Thoracic aorta (tissue), 2 donors: ENCODE results near the gene SLC6A3. TPM values are rescaled to one million over a fixed set of nuclear protein-coding genes. Genes with fewer than 3 reads are reported as not detected.

ENCODE experiments used
- ATAC-seq: fragments of 150-250 bp; one replicate; pipeline ENCODE4 v1.8.0; 2017; ENCODE audit warnings: low read depth; ENCODE audit not compliant: insufficient number of reproducible peaks, low FRiP score
- DNase-seq: peaks from one replicate; pipeline ENCODE4 v3.0.0-alpha.2; 2020; ENCODE audit warnings: low spot score
- H3K27ac ChIP-seq, 2 donors: fragments of 200-600 bp; sonication (generic); 1 replicate in 1 of 2; 2 replicates in 1 of 2; pipeline ENCODE4 v1.5.1; 2016; ENCODE audit warnings: mild to moderate bottlenecking in 2 of 2, moderate library complexity in 2 of 2
- H3K27me3 ChIP-seq: fragments of 200-600 bp; sonication (generic); replicated peaks from 2 replicates; pipeline ENCODE4 v1.6.0; 2016; ENCODE audit warnings: mild to moderate bottlenecking; ENCODE audit not compliant: insufficient read depth
- H3K36me3 ChIP-seq: fragments of 200-600 bp; sonication (generic); one replicate; pipeline ENCODE4 v1.5.1; 2016
- H3K4me1 ChIP-seq, 2 donors: fragments of 200-600 bp; sonication (generic); 1 replicate in 1 of 2; 2 replicates in 1 of 2; pipeline versions ENCODE4 v1.5.1 to v1.6.0; 2016; ENCODE audit warnings: low read depth in 2 of 2, mild to moderate bottlenecking in 1 of 2; ENCODE audit not compliant: control insufficient read depth in 1 of 2
- H3K4me3 ChIP-seq: fragments of 200-600 bp; sonication (generic); 2 replicates; pipeline ENCODE4 v1.5.1; 2016; ENCODE audit warnings: mild to moderate bottlenecking
- H3K9me3 ChIP-seq: fragments of 200-600 bp; sonication (generic); 2 replicates; pipeline ENCODE4 v1.5.1; 2016
- CTCF ChIP-seq: fragments of 200-600 bp; sonication (generic); IDR thresholded peaks from one replicate; pipeline ENCODE4 v1.5.1; 2019; ENCODE audit warnings: antibody characterized with exemption
- total RNA-seq, 2 donors: library from RNA; depleted of rRNA; stranded (reverse); fragments of >200 nt; gene quantifications; one replicate each; pipeline versions ENCODE4 v1.1.0 to v1.2.3, GENCODE V29; 2016

The SLC6A3 gene
- total RNA-seq, 2 donors from 2014 or later: 0.14 TPM; not detected in 1

GRCh38 chr5:1447671-1448361, 2.6 kb upstream of the SLC6A3 start:
- peaks cover 7% of the 10 kb centered on the region for H3K27me3 ChIP-seq
- H3K4me1 ChIP-seq: peaks cover 0 to 11% of the 10 kb centered on the region in 2 donors
- ATAC-seq: no peak

GRCh38 chr5:1446602-1447343, 1.5 kb upstream of the SLC6A3 start:
- no peak for ATAC-seq
- Histone ChIP-seq H3K27me3 (peaks cover 7% of the 10 kb centered on the region), H3K4me1 (peaks cover 0 to 11% of the 10 kb centered on the region in 2 donors), H3K36me3 (no peaks in the 10 kb centered on the region), H3K27ac (no peak overlapping the region), H3K9me3 (no peaks in the 10 kb centered on the region), H3K4me3 (no peak overlapping the region)
- TF ChIP-seq CTCF: no peak
- no peak for DNase-seq

More at GRCh38 chr5:1447671-1448361, 2.6 kb upstream of the SLC6A3 start:
- Histone ChIP-seq H3K9me3 (no peaks in the 10 kb centered on the region), H3K27ac (no peak overlapping the region), H3K4me3 (no peak overlapping the region), H3K36me3 (no peaks in the 10 kb centered on the region)
- no peak for TF ChIP-seq CTCF
- DNase-seq: no peak

- DNase-seq (no peak), ATAC-seq (no peak)
- Histone ChIP-seq H3K9me3 (no peaks in the 10 kb centered on the region), H3K4me1 (peaks cover 0 to 11% of the 10 kb centered on the region in 2 donors), H3K4me3 (no peak overlapping the region), H3K36me3 (no peaks in the 10 kb centered on the region), H3K27me3 (peaks cover 7% of the 10 kb centered on the region), H3K27ac (no peak overlapping the region)
- no peak for TF ChIP-seq CTCF
Observed at GRCh38 chr5:1445689-1446601, 705 bp upstream of the SLC6A3 start.

- Histone ChIP-seq H3K36me3 (no peaks in the 10 kb centered on the region), H3K27me3 (peaks cover 7% of the 10 kb centered on the region), H3K4me1 (peaks cover 0 to 11% of the 10 kb centered on the region in 2 donors), H3K4me3 (peak overlapping the region; percentile 35), H3K9me3 (no peaks in the 10 kb centered on the region), H3K27ac (no peak overlapping the region)
- TF ChIP-seq CTCF: no peak
- ATAC-seq: no peak
- no peak for DNase-seq
Observed at GRCh38 chr5:1444361-1445189, 665 bp downstream of the SLC6A3 start.
